Osteoblast (primary cell): ENCODE measurements around the gene MRRF. TPM values are rescaled to one million over a fixed set of nuclear protein-coding genes. Genes with fewer than 3 reads are reported as not detected.

Experiments
- small RNA-seq: library from RNA; depleted of rRNA; stranded (forward); fragments of <200 nt; gene quantifications from one replicate; pipeline ENCODE3, GENCODE V24; 2012
- total RNA-seq: library from RNA; depleted of rRNA; stranded (reverse); fragments of >200 nt; gene quantifications from 2 replicates; pipeline ENCODE4 v1.2.3, GENCODE V29; 2012

MRRF gene
- total RNA-seq, 1 donor, result 35.8 TPM

Small RNA genes lying within 50 kb of the gene (small RNA-seq; reads per million reads assigned to genes)
- gene AL162424.1, result not detected

Other genes with a start within 250 kb of the MRRF start
- gene TTLL11, start 171.6 kb upstream of the MRRF start, total RNA-seq, result 6.2 and 8.0 TPM in 2 replicates
- 17.0 and 18.3 TPM in 2 replicates for gene NDUFA8, start 105.1 kb upstream of the MRRF start, total RNA-seq
- 0.36 TPM in 1 of 2 replicates, not detected in the other for gene MORN5, start 105.0 kb upstream of the MRRF start, total RNA-seq
- gene LHX6, start 35.9 kb upstream of the MRRF start, total RNA-seq, result not detected in 2 replicates
- gene RBM18, start within 50 bp of the MRRF start, total RNA-seq, result 10.0 and 10.9 TPM in 2 replicates
- 2.5 and 3.2 TPM in 2 replicates for gene PTGS1, start 106.1 kb downstream of the MRRF start, total RNA-seq
- gene OR1J1, start 213.0 kb downstream of the MRRF start, total RNA-seq, result not detected in 2 replicates
- gene OR1J2, start 245.9 kb downstream of the MRRF start, total RNA-seq, result 0.29 TPM in 1 of 2 replicates, not detected in the other